Esophagus mucosa (tissue), 1 donor: Measurements from ENCODE around the gene MFSD6L. TPM values are rescaled to one million over a fixed set of nuclear protein-coding genes. Genes with fewer than 3 reads are reported as not detected.

ENCODE experiments used
- ATAC-seq: fragments of 200-7000 bp; cut with Tn5 transposase; one replicate; pipeline ENCODE4 v1.9.1; 2020
- total RNA-seq: library from RNA; stranded (reverse); gene quantifications from one replicate; pipeline ENCODE4 v1.2.4, GENCODE V29; 2023
- donor health status: DM: yes; HTN: yes; CAD: no.

The MFSD6L gene
- total RNA-seq, 1 donor from 2014 or later: 0.72 TPM

GRCh38 chr17:8792646-8793045 lies 6.5 kb downstream of the MFSD6L start:
- no peak for ATAC-seq

GRCh38 chr17:8791910-8792270 lies 7.3 kb downstream of the MFSD6L start:
- peak; percentile 71 for ATAC-seq

- ATAC-seq: no peak
Measured at GRCh38 chr17:8791248-8791909, 7.8 kb downstream of the MFSD6L start.

GRCh38 chr17:8789743-8790142 lies 9.4 kb downstream of the MFSD6L start:
- no peak for ATAC-seq

GRCh38 chr17:8788998-8789397 lies 10.2 kb downstream of the MFSD6L start:
- ATAC-seq: no peak

GRCh38 chr17:8785547-8786413 lies 13.4 kb downstream of the MFSD6L start:
- ATAC-seq: peak; percentile 85

GRCh38 chr17:8782176-8782575 lies 17.0 kb downstream of the MFSD6L start:
- no peak for ATAC-seq

GRCh38 chr17:8781776-8782175 lies 17.4 kb downstream of the MFSD6L start:
- ATAC-seq: no peak

GRCh38 chr17:8776881-8777280 lies 22.3 kb downstream of the MFSD6L start:
- ATAC-seq: no peak

- no peak for ATAC-seq
Measured at GRCh38 chr17:8776248-8776647, 22.9 kb downstream of the MFSD6L start.

GRCh38 chr17:8766731-8767130 lies 32.4 kb downstream of the MFSD6L start:
- ATAC-seq: no peak

GRCh38 chr17:8762012-8762411 lies 37.2 kb downstream of the MFSD6L start:
- ATAC-seq: no peak

GRCh38 chr17:8758137-8758596 lies 41.0 kb downstream of the MFSD6L start, which contains the start of gene SPDYE4:
SPDYE4 (minus strand) TSS chr17:8758546; CDS start chr17:8758382, 164 bp downstream.
- ATAC-seq: no peak

- ATAC-seq: no peak
Measured at GRCh38 chr17:8757189-8757588, 42.0 kb downstream of the MFSD6L start.

GRCh38 chr17:8755590-8756255 lies 43.4 kb downstream of the MFSD6L start:
- ATAC-seq: no peak

GRCh38 chr17:8754890-8755289 lies 44.3 kb downstream of the MFSD6L start:
- no peak for ATAC-seq

GRCh38 chr17:8753976-8754440 lies 45.2 kb downstream of the MFSD6L start:
- ATAC-seq: no peak

GRCh38 chr17:8753136-8753975 lies 45.8 kb downstream of the MFSD6L start:
- ATAC-seq: no peak

GRCh38 chr17:8749616-8750015 lies 49.5 kb downstream of the MFSD6L start:
- no peak for ATAC-seq

- no peak for ATAC-seq
Measured at GRCh38 chr17:8747742-8748141, 51.4 kb downstream of the MFSD6L start.
